Thymus (tissue), 11 donors: ENCODE results near the gene PFAS. TPM values are rescaled to one million over a fixed set of nuclear protein-coding genes. Genes with fewer than 3 reads are reported as not detected.
"Not testable (repeated sequence)": the region's sequence is repeated elsewhere in the genome, so short reads cannot be mapped to it uniquely, and the experiment has no call there.

Experiments
- DNase-seq, 9 donors: peaks; one replicate each; pipeline ENCODE4 v3.0.0-alpha.2; 2013; ENCODE audit warnings: low spot score in 9 of 9, low read depth in 6 of 9, missing footprints in 1 of 9
- H3K27ac ChIP-seq, 2 donors: one replicate each; pipeline ENCODE4 v1.5.1; 2013; ENCODE audit warnings: control low read depth in 1 of 2, low read depth in 1 of 2, low read length in 1 of 2, mild to moderate bottlenecking in 1 of 2, moderate library complexity in 1 of 2
- H3K27me3 ChIP-seq, 2 donors: one replicate each; pipeline ENCODE4 v1.5.1; 2013; ENCODE audit warnings: low read length in 1 of 2; ENCODE audit not compliant: control insufficient read depth in 2 of 2, insufficient read depth in 1 of 2
- H3K36me3 ChIP-seq, 2 donors: one replicate each; pipeline ENCODE4 v1.5.1; 2013; ENCODE audit warnings: low read length in 1 of 2, mild to moderate bottlenecking in 1 of 2, moderate library complexity in 1 of 2; ENCODE audit not compliant: control insufficient read depth in 2 of 2, insufficient read depth in 2 of 2
- H3K4me1 ChIP-seq, 2 donors: one replicate each; pipeline ENCODE4 v1.5.1; 2013; ENCODE audit warnings: low read length in 2 of 2; ENCODE audit not compliant: control insufficient read depth in 2 of 2, insufficient read depth in 2 of 2
- H3K4me3 ChIP-seq, 2 donors: one replicate each; pipeline ENCODE4 v1.5.1; 2013; ENCODE audit warnings: low read length in 2 of 2, control low read depth in 1 of 2, mild to moderate bottlenecking in 1 of 2
- H3K9me3 ChIP-seq, 2 donors: one replicate each; pipeline ENCODE4 v1.5.1; 2013; ENCODE audit warnings: low read length in 1 of 2, mild to moderate bottlenecking in 1 of 2; ENCODE audit not compliant: control insufficient read depth in 2 of 2, insufficient read depth in 1 of 2
- WGBS: extraction: QIAGEN DNeasy Blood & Tissue Kit; methylation state at CpG from one replicate; pipeline ENCODE4 v1.1.7; 2013; 5-methylcytosine and 5-hydroxymethylcytosine counted together
- polyA plus RNA-seq: library from polyadenylated mRNA; stranded (reverse); fragments of 200-250 nt; gene quantifications from one replicate; pipeline ENCODE4 v1.2.3, GENCODE V29; 2013
- total RNA-seq: library from RNA; stranded (reverse); fragments of 120-200 nt; gene quantifications from one replicate; pipeline ENCODE4 v1.2.4, GENCODE V29; 2013
- donor health status: healthy.

Gene PFAS
- total and polyA plus RNA-seq, 2 donors = 12.8 to 19.6 TPM

- H3K27ac ChIP-seq = no peak overlapping the region
- H3K27me3 ChIP-seq = no peaks in the 10 kb centered on the region
- 94% methylated on average over 14 of the region's 14 CpGs for WGBS
Measured at GRCh38 chr17:8212312-8213180, 36.5 kb upstream of the PFAS start.

GRCh38 chr17:8214000-8214399 lies 35.1 kb upstream of the PFAS start:
- not testable (repeated sequence) for H3K27ac ChIP-seq, H3K27me3 ChIP-seq, DNase-seq, H3K36me3 ChIP-seq, H3K9me3 ChIP-seq, H3K4me3 ChIP-seq
- H3K4me1 ChIP-seq = peaks cover 4 to 14% of the 10 kb centered on the region in 2 donors
- WGBS = 96% methylated on average over 15 of the region's 15 CpGs

More at GRCh38 chr17:8212312-8213180, 36.5 kb upstream of the PFAS start:
- peaks cover 4 to 21% of the 10 kb centered on the region in 2 donors for H3K4me1 ChIP-seq
- peaks cover under 1 to 4% of the 10 kb centered on the region in 2 donors for H3K36me3 ChIP-seq
- no peaks in the 10 kb centered on the region for H3K9me3 ChIP-seq
- no peak for DNase-seq
- H3K4me3 ChIP-seq = no peak overlapping the region

GRCh38 chr17:8220783-8221662 lies 28.1 kb upstream of the PFAS start:
- peak; percentile 76 to 96 (median 90) for DNase-seq

GRCh38 chr17:8221663-8222379 lies 27.3 kb upstream of the PFAS start:
- Histone ChIP-seq H3K9me3 (no peaks in the 10 kb centered on the region), H3K36me3 (peaks cover 2 to 3% of the 10 kb centered on the region in 2 donors), H3K27ac (peak overlapping the region; percentile 98 to 99), H3K4me1 (peaks cover 0 to 40% of the 10 kb centered on the region in 2 donors), H3K27me3 (no peaks in the 10 kb centered on the region), H3K4me3 (peak overlapping the region; percentile 77)
- DNase-seq = peak; percentile 72 to 97 (median 95)
- under 1% methylated on average over 40 of the region's 40 CpGs for WGBS

More at GRCh38 chr17:8220783-8221662, 28.1 kb upstream of the PFAS start:
- 1% methylated on average over 45 of the region's 45 CpGs for WGBS
- Histone ChIP-seq H3K27me3 (no peaks in the 10 kb centered on the region), H3K9me3 (no peaks in the 10 kb centered on the region), H3K4me1 (peaks cover 0 to 34% of the 10 kb centered on the region in 2 donors), H3K4me3 (peak overlapping the region; percentile 77), H3K36me3 (peaks cover 0 to 3% of the 10 kb centered on the region in 2 donors), H3K27ac (peak overlapping the region; percentile 98 to 99)

GRCh38 chr17:8222380-8222629 lies 26.8 kb upstream of the PFAS start:
- Histone ChIP-seq H3K36me3 (peaks cover 3 to 6% of the 10 kb centered on the region in 2 donors), H3K4me3 (peak overlapping the region; percentile 77), H3K27ac (peak overlapping the region; percentile 96 to 98), H3K4me1 (peaks cover 0 to 45% of the 10 kb centered on the region in 2 donors), H3K27me3 (no peaks in the 10 kb centered on the region), H3K9me3 (no peaks in the 10 kb centered on the region)
- DNase-seq = peak in 2 of 9 donors; percentile 51 to 56
- under 1% methylated on average over 9 of the region's 9 CpGs for WGBS

- no peaks in the 10 kb centered on the region for H3K27me3 ChIP-seq
- under 1% methylated on average over 49 of the region's 49 CpGs for WGBS
- no peaks in the 10 kb centered on the region for H3K9me3 ChIP-seq
- DNase-seq = peak in 8 of 9 donors; percentile 74 to 93 (median 84)
- peak overlapping the region; percentile 96 to 98 for H3K27ac ChIP-seq
- peaks cover 0 to 47% of the 10 kb centered on the region in 2 donors for H3K4me1 ChIP-seq
- H3K36me3 ChIP-seq = peaks cover 8 to 11% of the 10 kb centered on the region in 2 donors
- H3K4me3 ChIP-seq = peak overlapping the region; percentile 77
Measured at GRCh38 chr17:8222630-8223355, 26.3 kb upstream of the PFAS start.

- Histone ChIP-seq H3K27me3 (no peaks in the 10 kb centered on the region), H3K36me3 (peaks cover 14 to 18% of the 10 kb centered on the region in 2 donors), H3K27ac (peak overlapping the region; percentile 96 to 98), H3K4me1 (peaks cover 0 to 47% of the 10 kb centered on the region in 2 donors), H3K9me3 (no peaks in the 10 kb centered on the region), H3K4me3 (peak overlapping the region; percentile 77)
- 25% methylated on average over 27 of the region's 27 CpGs for WGBS
- DNase-seq = peak in 3 of 9 donors; percentile 33 to 67 (median 48)
Measured at GRCh38 chr17:8223356-8224126, 25.5 kb upstream of the PFAS start.
